H1 (cell line): Measurements from ENCODE around the gene KRT8. TPM values are rescaled to one million over a fixed set of nuclear protein-coding genes. Genes with fewer than 3 reads are reported as not detected.

ENCODE experiments used
- CTCF ChIA-PET: fragments of 300-600 bp; sonication (Branson Sonifier 250); formaldehyde crosslinking; loops from one replicate; lab custom pipeline; 2021; ENCODE audit not compliant: partially characterized antibody; lab: Charles Lee
- POLR2A ChIA-PET: fragments of 300-600 bp; sonication (Branson Sonifier 250); formaldehyde crosslinking; loops from one replicate; lab custom pipeline; 2021; ENCODE audit warnings: inconsistent platforms; ENCODE audit not compliant: partially characterized antibody; lab: Charles Lee
- DNase-seq, 2 experiments: peaks; one replicate each; pipeline versions ENCODE4 v3.0.0 to v3.0.0-alpha.2; 2010 to 2022; ENCODE audit warnings: low spot score in 2 of 2, low read depth in 1 of 2, mixed read lengths in 1 of 2
- FAIRE-seq: peaks from 2 replicates; lab custom pipeline; 2011; peaks lifted over from hg19 to GRCh38; lab: Jason Lieb, UNC
- H2AFZ ChIP-seq: 2 replicates; pipeline ENCODE4 v1.8.1; 2012; ENCODE audit warnings: low read length, inconsistent platforms
- H2AK5ac ChIP-seq: 2 replicates; pipeline ENCODE4 v1.6.1; 2013; ENCODE audit warnings: low read depth, low read length
- H2BK120ac ChIP-seq: replicated peaks from 2 replicates; pipeline ENCODE3; 2013; ENCODE audit warnings: low read depth, low read length, inconsistent platforms
- H2BK12ac ChIP-seq: 2 replicates; pipeline ENCODE4 v1.6.1; 2013; ENCODE audit warnings: low read depth, low read length
- H2BK15ac ChIP-seq: 2 replicates; pipeline ENCODE4 v1.6.1; 2013; ENCODE audit warnings: low read length
- H2BK20ac ChIP-seq: 2 replicates; pipeline ENCODE4 v1.6.1; 2013; ENCODE audit warnings: low read length
- H2BK5ac ChIP-seq: 2 replicates; pipeline ENCODE4 v1.6.1; 2013; ENCODE audit warnings: low read depth, low read length
- H3K14ac ChIP-seq: 2 replicates; pipeline ENCODE4 v1.6.1; 2013; ENCODE audit warnings: inconsistent platforms; ENCODE audit not compliant: insufficient read length
- H3K18ac ChIP-seq: 2 replicates; pipeline ENCODE4 v1.6.1; 2013; ENCODE audit warnings: low read length; ENCODE audit errors: extremely low read depth
- H3K23ac ChIP-seq: 2 replicates; pipeline ENCODE4 v1.6.1; 2013; ENCODE audit warnings: inconsistent platforms; ENCODE audit not compliant: insufficient read length
- H3K23me2 ChIP-seq: 2 replicates; pipeline ENCODE4 v1.6.1; 2013; ENCODE audit warnings: low read depth, low read length
- H3K27ac ChIP-seq: 2 replicates; pipeline ENCODE4 v1.6.1; 2011; ENCODE audit warnings: low read depth, low read length, inconsistent platforms
- H3K27me3 ChIP-seq, 4 experiments: replicated peaks in 1 of 4; 1 replicate in 1 of 4; 2 replicates in 3 of 4; pipeline versions ENCODE4 v1.6.1 to v1.8.1; 2011 to 2013; ENCODE audit warnings: low read length in 3 of 4, mild to moderate bottlenecking in 3 of 4, inconsistent platforms in 2 of 4, mixed read lengths in 2 of 4, moderate library complexity in 1 of 4; ENCODE audit not compliant: control insufficient read depth in 3 of 4, insufficient read depth in 3 of 4; ENCODE audit errors: extremely low read depth in 1 of 4
- H3K36me3 ChIP-seq, 4 experiments: 2 replicates each; pipeline versions ENCODE4 v1.6.1 to v1.8.1; 2011 to 2013; ENCODE audit warnings: mild to moderate bottlenecking in 4 of 4, low read length in 3 of 4, moderate library complexity in 2 of 4, control low read depth in 1 of 4, inconsistent platforms in 1 of 4; ENCODE audit not compliant: insufficient read depth in 4 of 4, control insufficient read depth in 2 of 4
- H3K4ac ChIP-seq: replicated peaks from 2 replicates; pipeline ENCODE3; 2013; ENCODE audit warnings: low read length, low read depth, mixed read lengths, inconsistent platforms; ENCODE audit not compliant: insufficient read length
- H3K4me1 ChIP-seq, 4 experiments: replicated peaks in 1 of 4; 1 replicate in 1 of 4; 2 replicates in 3 of 4; pipeline versions ENCODE4 v1.6.1 to v1.8.1; 2011 to 2013; ENCODE audit warnings: low read length in 3 of 4, inconsistent platforms in 2 of 4, mixed read lengths in 1 of 4; ENCODE audit not compliant: insufficient read depth in 4 of 4, control insufficient read depth in 3 of 4
- H3K4me2 ChIP-seq, 2 experiments: 2 replicates each; pipeline versions ENCODE4 v1.6.1 to v1.8.1; 2011 to 2013; ENCODE audit warnings: low read depth in 2 of 2, low read length in 2 of 2, control low read depth in 1 of 2, inconsistent platforms in 1 of 2, mild to moderate bottlenecking in 1 of 2; ENCODE audit not compliant: insufficient read depth in 1 of 2
- H3K4me3 ChIP-seq, 4 experiments: fragments of 200-600, 300-600 bp in 1 of 4; sonication (generic), shearing (Covaris generic), sonication (Bioruptor Twin) in 1 of 4; 2 replicates each; pipeline versions ENCODE4 v1.5.1 to v1.8.1; 2011 to 2016; ENCODE audit warnings: low read length in 4 of 4, low read depth in 3 of 4, control low read depth in 2 of 4, inconsistent platforms in 2 of 4, mild to moderate bottlenecking in 2 of 4, mixed read lengths in 1 of 4, moderate library complexity in 1 of 4; ENCODE audit not compliant: insufficient read depth in 2 of 4; ENCODE audit errors: extremely low read depth in 1 of 4
- H3K56ac ChIP-seq: replicated peaks from 2 replicates; pipeline ENCODE3; 2013; ENCODE audit warnings: low read depth, mild to moderate bottlenecking, mixed read lengths, low read length, inconsistent platforms; ENCODE audit not compliant: insufficient read length
- H3K79me1 ChIP-seq: 2 replicates; pipeline ENCODE4 v1.6.1; 2013; ENCODE audit warnings: low read depth, low read length, control low read depth
- H3K79me2 ChIP-seq, 2 experiments: 2 replicates each; pipeline versions ENCODE4 v1.6.1 to v1.8.1; 2012 to 2013; ENCODE audit warnings: low read length in 2 of 2, mild to moderate bottlenecking in 2 of 2, inconsistent platforms in 1 of 2; ENCODE audit not compliant: insufficient read depth in 2 of 2, control insufficient read depth in 1 of 2
- H3K9ac ChIP-seq, 4 experiments: replicated peaks in 1 of 4; 1 replicate in 1 of 4; 2 replicates in 3 of 4; pipeline versions ENCODE4 v1.6.1 to v1.8.1; 2011 to 2013; ENCODE audit warnings: low read depth in 3 of 4, low read length in 3 of 4, control low read depth in 2 of 4, mild to moderate bottlenecking in 2 of 4, moderate library complexity in 2 of 4, inconsistent platforms in 1 of 4; ENCODE audit errors: extremely low read depth in 1 of 4
- H3K9me3 ChIP-seq, 2 experiments: 2 replicates each; pipeline versions ENCODE4 v1.6.1 to v1.8.1; 2012 to 2013; ENCODE audit warnings: mild to moderate bottlenecking in 2 of 2, moderate library complexity in 2 of 2, control low read depth in 1 of 2, inconsistent platforms in 1 of 2, low read depth in 1 of 2, low read length in 1 of 2, mixed read lengths in 1 of 2; ENCODE audit not compliant: insufficient read depth in 2 of 2
- H4K20me1 ChIP-seq, 2 experiments: replicated peaks in 1 of 2; 2 replicates each; pipeline versions ENCODE3 to v1.8.1; 2011 to 2013; ENCODE audit warnings: inconsistent platforms in 2 of 2, low read length in 2 of 2, mild to moderate bottlenecking in 1 of 2; ENCODE audit not compliant: insufficient read depth in 2 of 2, control insufficient read depth in 1 of 2
- H4K5ac ChIP-seq: 2 replicates; pipeline ENCODE4 v1.6.1; 2013; ENCODE audit warnings: low read length, low read depth, mixed read lengths, inconsistent platforms; ENCODE audit not compliant: insufficient read length
- H4K8ac ChIP-seq: 2 replicates; pipeline ENCODE4 v1.8.0; 2013; ENCODE audit warnings: mild to moderate bottlenecking, moderate library complexity, low read length, inconsistent platforms; ENCODE audit not compliant: insufficient read depth; ENCODE audit errors: extremely low read depth
- H4K91ac ChIP-seq: replicated peaks from 2 replicates; pipeline ENCODE3; 2013; ENCODE audit warnings: low read length, mixed read lengths, inconsistent platforms; ENCODE audit not compliant: insufficient read length
- KDM4A ChIP-seq: IDR thresholded peaks from one replicate; pipeline ENCODE4 v1.7.1; 2012; ENCODE audit warnings: low read depth, mild to moderate bottlenecking, moderate library complexity, low read length, inconsistent platforms; ENCODE audit not compliant: severe bottlenecking
- WGBS, 2 experiments: shearing (Covaris generic) in 1 of 2; methylation state at CpG; one replicate each; pipeline versions ENCODE4 v1.1.6 to v1.1.7; 2013 to 2015; ENCODE audit warnings: low lambda C conversion rate in 2 of 2, mixed read lengths in 2 of 2, inconsistent platforms in 1 of 2, low coverage in 1 of 2, missing lambda C conversion rate in 1 of 2; ENCODE audit not compliant: insufficient replicate concordance in 2 of 2, insufficient coverage in 1 of 2, insufficient read length in 1 of 2; ENCODE audit errors: extremely low coverage in 1 of 2, missing lambda C conversion rate in 1 of 2; 5-methylcytosine and 5-hydroxymethylcytosine counted together
- polyA plus RNA-seq, 7 experiments: library from polyadenylated mRNA; depleted of rRNA in 3 of 7; stranded (reverse) in 5 of 7; unstranded in 2 of 7; fragments of >200 nt in 5 of 7; fragments of 200-250 nt in 2 of 7; gene quantifications; 1 replicate in 5 of 7; 2 replicates in 1 of 7; 4 replicates in 1 of 7; pipeline versions ENCODE4 v1.2.1 to v1.2.3, GENCODE V29; 2011 to 2013; ENCODE audit warnings: missing spikeins in 2 of 7, mixed read lengths in 2 of 7
- total RNA-seq: library from RNA; stranded (reverse); fragmentation: NEBNext Ultra II Directional; extraction: Animal tissue kit (Norgen Biotek cat#: 25700); gene quantifications from 2 replicates; pipeline ENCODE4 v1.2.1, GENCODE V29; 2021
- TF ChIP-seq, protein P1 (sequence below): IDR thresholded peaks from 2 replicates; pipeline ENCODE4 v1.6.1; 2011; ENCODE audit warnings: low read length, improper control_type of control experiment

KRT8 gene
- total and polyA plus RNA-seq, 2 of the 8 experiments (the other 6 are each of a cell fraction or from before 2014, with no cell fraction given), result 280 to 290 TPM

DNA sequence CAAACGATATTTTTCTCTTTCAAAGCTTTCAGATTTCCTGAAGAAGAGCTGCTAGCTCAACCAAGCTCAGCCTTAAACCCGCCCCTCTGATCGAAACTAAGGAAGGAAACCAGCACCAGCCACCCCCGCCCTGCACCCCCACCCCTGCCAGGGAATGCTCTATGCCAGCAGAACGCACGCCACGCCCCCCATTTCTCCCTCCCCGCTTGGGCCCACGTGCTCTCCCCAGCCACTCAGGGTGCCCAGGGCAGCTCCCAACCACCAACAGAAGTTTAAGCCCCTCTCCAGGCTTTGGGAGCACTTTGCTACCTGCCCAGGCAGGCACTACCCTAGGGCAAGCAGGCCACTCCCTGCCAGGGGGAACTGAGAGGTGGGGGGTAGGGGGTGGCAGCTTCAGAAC is 37.2 kb downstream of the KRT8 start:
- no peaks in the 10 kb centered on the region for H3K9me3 ChIP-seq
- no peak for FAIRE-seq
- H3K79me2 ChIP-seq, result no peaks in the 10 kb centered on the region
- H3K23ac ChIP-seq, result no peak overlapping the region
- ChIA-PET CTCF (interaction anchor here (0.6 to 22.2 kb wide), 21 partner anchors 11 to 498 kb away, joined by 3 to 502 read pairs (median 4); partner anchors contain the start of genes KRT74, KRT76 and KRT79), POLR2A (no interaction called here)
- H3K79me1 ChIP-seq, result no peaks in the 10 kb centered on the region
- no peak overlapping the region for H3K56ac ChIP-seq
- no peaks in the 10 kb centered on the region for H3K36me3 ChIP-seq
- H2BK120ac ChIP-seq, result no peak overlapping the region
- no peaks in the 10 kb centered on the region for H3K23me2 ChIP-seq
- H4K91ac ChIP-seq, result no peak overlapping the region
- H3K4ac ChIP-seq, result no peak overlapping the region
- no peak overlapping the region for H2AFZ ChIP-seq
- H3K27me3 ChIP-seq, result no peaks in the 10 kb centered on the region; a peak in 1 of 7 replicates
- H4K5ac ChIP-seq, result no peak overlapping the region
- H3K14ac ChIP-seq, result no peak overlapping the region
- H3K4me3 ChIP-seq, result no peak overlapping the region
- no peaks in the 10 kb centered on the region; a peak in 2 of 7 replicates for H3K4me1 ChIP-seq
- no peak overlapping the region for H3K9ac ChIP-seq
- no peak overlapping the region for H4K8ac ChIP-seq
- no peak overlapping the region for H2BK5ac ChIP-seq
- no peak overlapping the region for H3K4me2 ChIP-seq
- H4K20me1 ChIP-seq, result peaks cover 0 to 1% of the 10 kb centered on the region in 2 experiments
- no peak overlapping the region for H3K18ac ChIP-seq
- WGBS, 2 experiments, result 47% methylated on average over 3 of the region's 9 CpGs; no CpG with 5 or more reads in 1 of the 2 experiments
- no peak overlapping the region for H3K27ac ChIP-seq
- H2BK12ac ChIP-seq, result no peak overlapping the region
- no peak for DNase-seq
- no peak overlapping the region for H2AK5ac ChIP-seq
- H2BK20ac ChIP-seq, result no peak overlapping the region
- no peak overlapping the region for H2BK15ac ChIP-seq
- TF ChIP-seq KDM4A, result no peak
- TF ChIP-seq, protein P1, sequence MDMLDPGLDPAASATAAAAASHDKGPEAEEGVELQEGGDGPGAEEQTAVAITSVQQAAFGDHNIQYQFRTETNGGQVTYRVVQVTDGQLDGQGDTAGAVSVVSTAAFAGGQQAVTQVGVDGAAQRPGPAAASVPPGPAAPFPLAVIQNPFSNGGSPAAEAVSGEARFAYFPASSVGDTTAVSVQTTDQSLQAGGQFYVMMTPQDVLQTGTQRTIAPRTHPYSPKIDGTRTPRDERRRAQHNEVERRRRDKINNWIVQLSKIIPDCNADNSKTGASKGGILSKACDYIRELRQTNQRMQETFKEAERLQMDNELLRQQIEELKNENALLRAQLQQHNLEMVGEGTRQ, result peak; percentile 34; the same call in 1 of the 2 replicates
